Stimulated activated CD8-positive, alpha-beta memory T cell treated with anti-CD3 and anti-CD28 coated beads, Interleukin-4, amount 100 ng/mL, for 1 hour (primary cell): ENCODE results near the gene CACNG5.
"Not testable (repeated sequence)": the region's sequence is repeated elsewhere in the genome, so short reads cannot be mapped to it uniquely, and the experiment has no call there.

ENCODE experiments used
- DNase-seq, 2 donors: peaks; one replicate each; pipeline ENCODE4 v3.0.0-alpha.2; 2020; ENCODE audit warnings: low read depth in 2 of 2, low spot score in 1 of 2

CACNG5 gene

DNA sequence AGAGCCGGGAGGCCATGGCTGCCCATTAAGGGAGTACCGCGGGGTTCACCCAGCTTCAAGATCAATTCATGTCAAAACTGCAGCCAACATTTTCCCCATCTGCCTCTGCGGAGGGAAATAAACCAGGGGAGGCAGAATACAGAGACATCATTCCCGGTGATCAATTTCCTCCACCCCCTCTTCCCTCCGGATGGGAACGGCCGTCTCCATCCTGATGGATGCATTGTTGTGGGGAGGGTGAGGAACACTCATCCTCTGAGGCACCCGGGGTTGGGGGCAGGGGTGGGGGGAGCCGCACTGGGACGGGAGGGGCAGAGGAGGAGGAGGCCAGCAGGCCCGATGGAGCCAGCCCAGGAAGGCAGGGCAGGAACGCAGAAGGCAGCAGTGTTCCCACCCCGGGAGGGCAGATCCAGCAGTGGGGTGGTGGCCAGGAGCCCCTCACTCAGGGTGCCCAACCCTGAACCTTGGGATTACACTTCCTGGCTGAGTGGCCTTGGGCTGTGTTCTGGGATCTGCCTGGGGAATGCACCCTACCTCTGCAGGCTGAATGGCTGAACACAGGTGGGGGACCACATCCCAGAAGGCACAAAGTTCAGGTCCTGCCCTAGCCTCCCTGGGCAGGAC, 14.2 kb downstream of the CACNG5 start:
- no peak for DNase-seq

GRCh38 chr17:66849851-66850580, 15.1 kb downstream of the CACNG5 start:
- no peak for DNase-seq

DNA sequence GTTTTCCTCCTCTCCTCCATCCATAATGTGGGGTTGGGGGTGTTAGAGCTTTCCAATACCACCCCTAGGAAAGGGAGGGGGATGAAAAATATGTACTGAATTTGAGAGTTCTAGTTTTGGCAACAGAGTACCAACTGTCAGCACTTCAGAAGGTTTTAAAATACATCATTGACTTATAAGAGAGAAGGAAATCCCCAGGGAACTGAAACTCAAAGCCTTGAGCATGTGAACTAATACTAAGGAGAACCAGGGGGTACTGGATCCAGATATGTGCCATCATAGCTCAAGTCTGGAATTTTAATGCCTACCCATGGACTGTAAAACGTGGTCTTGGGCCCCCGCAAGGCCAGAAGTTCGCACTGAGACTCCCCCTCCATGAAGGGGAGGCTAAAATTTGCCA, 15.8 kb downstream of the CACNG5 start:
- DNase-seq, result no peak

- no peak for DNase-seq
These were observed 20.3 kb downstream of the CACNG5 start for GRCh38 chr17:66855204-66855603.

DNA sequence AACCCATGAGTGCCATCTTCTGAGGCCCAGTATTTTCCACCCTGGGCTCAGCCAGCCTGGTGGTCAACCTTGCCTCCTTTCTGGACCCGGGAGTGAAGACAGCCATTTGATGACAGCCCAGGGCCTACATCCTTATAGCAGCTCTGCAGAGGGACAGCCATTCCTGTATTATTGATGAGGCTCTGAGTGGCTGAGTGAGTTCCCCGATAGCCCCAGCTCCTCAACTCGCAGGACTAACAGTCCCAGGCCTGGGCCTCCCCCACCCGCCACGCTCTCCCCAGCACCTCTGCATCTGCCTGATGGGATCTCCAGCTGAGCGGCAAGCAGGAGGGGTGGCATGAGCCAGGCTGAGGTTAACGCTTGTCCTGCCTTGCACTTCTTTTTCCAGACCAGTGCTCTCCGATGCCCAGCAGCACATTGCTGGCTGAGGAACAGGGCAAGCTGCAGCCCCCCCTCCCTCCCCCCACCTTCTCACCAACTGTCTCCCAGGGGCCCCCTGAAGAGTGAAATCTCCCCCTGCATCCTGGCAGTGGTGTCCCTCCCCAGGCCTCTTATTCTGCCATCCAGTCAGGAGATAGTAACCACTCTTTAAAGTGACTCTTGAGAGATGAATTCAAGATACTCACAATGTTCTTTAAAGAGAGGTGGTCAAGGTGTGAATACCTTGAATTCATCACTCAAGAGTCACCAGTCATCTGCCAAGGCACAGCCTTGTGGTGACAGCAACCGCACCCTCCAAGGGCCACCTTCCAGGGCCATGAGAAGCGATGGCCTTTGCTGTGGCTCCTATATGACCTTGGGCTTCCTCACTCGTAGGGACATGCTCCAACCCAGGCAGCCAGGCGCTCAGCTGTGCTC, 23.5 kb downstream of the CACNG5 start:
- no peak for DNase-seq

DNA sequence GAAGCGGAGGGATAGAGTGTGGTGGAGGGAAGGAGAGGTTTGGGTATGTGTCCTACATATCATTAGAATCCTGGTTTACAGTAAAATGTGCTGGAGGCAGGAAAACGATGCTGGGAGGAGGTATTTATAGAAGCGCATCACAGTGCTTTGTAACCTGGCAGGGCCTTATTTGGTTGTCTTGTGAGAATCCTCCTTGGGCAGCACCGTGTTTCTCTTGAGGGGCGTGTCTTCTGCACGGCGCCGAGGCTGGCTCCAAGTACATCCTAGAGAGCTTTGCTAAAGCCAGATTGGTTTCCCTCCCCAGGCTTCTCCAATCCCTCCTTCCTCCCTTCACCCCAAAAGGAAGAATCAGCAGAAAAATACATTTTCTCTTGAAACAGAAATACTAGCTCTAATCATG, 24.4 kb downstream of the CACNG5 start:
- DNase-seq, result no peak

- no peak for DNase-seq
These were observed 25.3 kb downstream of the CACNG5 start for GRCh38 chr17:66860204-66860603.

- no peak for DNase-seq
These were observed 28.9 kb downstream of the CACNG5 start for GRCh38 chr17:66863820-66864219.

GRCh38 chr17:66865151-66865550, 30.2 kb downstream of the CACNG5 start:
- DNase-seq, result no peak

GRCh38 chr17:66873962-66874361, 39.0 kb downstream of the CACNG5 start:
- no peak for DNase-seq

DNA sequence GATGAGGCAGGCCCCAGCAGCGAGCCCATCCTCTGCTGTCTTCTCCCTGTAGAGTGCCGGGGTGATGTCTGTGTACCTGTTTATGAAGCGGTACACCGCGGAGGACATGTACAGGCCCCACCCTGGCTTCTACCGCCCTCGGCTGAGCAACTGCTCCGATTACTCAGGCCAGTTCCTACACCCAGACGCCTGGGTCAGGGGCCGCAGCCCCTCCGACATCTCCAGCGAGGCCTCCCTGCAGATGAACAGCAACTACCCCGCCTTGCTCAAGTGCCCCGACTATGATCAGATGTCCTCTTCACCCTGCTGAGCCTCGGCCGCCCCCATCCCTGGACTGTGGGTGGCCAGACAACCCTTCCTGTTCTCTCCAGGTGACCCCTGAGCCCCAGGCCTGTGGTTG, 50.0 kb downstream of the CACNG5 start:
- DNase-seq, result no peak

DNA sequence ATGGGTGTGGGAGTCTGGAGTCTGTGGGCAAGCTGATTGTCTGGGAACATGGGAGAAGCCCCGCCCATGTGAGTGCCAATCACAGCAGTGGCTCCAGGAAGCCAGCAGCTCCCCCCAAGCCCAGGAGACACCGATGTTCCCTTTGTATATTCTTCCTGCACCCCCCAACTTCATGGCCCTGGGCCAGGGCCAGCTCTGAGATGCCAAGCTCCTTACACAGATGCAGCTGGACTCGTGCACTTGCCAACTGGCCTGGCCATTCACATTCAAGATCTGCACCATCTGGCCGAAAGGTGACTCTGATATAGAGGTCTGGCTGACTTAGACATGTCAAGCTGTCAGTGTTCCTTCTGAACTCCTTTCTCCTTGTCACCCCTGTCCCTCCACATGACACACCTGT, 50.5 kb downstream of the CACNG5 start:
- DNase-seq, result no peak

- no peak for DNase-seq
These were observed 54.7 kb downstream of the CACNG5 start for GRCh38 chr17:66889480-66890230.

DNA sequence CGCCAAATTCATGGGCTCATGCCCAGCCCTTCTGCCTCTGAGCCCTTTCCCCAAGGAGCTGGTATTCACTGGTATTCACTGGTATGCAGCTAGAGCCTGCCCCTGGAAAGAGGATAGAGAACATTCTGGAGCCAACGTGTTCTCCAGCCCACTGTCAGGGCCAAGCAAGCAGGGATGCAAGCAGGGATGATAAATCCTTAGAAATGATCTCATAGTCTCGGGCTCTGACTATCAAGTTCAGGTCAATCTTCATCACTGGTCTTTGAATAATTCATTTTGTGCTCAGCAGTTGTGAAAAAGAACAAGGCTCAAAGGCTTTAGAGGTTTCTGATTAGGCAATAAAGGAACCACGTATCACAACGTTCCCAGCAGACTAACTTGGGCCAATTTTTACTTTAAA, 57.3 kb downstream of the CACNG5 start:
- DNase-seq, result no peak

DNA sequence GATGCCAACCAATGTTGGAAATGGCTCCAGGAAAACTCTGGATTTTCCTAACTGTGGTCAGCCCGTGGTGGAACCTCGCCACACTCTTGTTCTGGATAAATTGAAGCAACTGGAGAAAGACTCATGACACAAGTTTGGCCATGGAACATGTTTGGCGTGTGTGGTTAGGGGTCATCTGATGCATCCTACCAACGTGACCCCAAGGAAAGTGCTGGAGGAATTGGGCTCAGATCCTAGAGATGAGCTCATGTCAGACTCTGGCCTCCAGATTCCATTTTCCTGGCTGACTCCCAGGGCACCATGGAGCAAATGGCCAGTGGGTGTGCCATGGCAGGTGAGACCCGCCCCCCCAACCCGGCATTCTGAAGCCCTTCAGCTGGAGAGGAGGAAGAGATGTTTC, 58.5 kb downstream of the CACNG5 start:
- DNase-seq, result no peak

GRCh38 chr17:66893863-66894262, 58.9 kb downstream of the CACNG5 start:
- no peak for DNase-seq

DNA sequence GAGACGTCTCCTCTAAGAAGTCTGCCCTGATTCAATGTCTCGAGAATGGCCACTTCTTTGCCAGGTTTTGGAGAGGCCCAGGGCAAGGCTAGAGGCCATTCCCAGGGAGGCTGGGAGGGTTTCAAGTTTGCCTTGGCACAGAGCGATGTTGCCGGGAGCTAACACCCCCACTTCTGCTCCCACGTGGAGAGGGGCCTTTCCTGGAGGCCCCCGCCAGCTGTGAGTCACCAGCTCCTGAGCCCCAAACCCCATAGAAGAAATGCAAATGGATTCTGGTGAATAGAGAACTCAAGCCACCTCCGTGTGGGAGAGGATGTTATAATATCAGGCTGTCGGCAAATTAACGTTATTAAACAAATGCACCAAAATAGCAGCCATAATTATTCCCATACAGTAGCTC, 62.2 kb downstream of the CACNG5 start:
- DNase-seq, result no peak

GRCh38 chr17:66898536-66898935, 63.6 kb downstream of the CACNG5 start:
- no peak for DNase-seq

GRCh38 chr17:66900126-66901010, 65.5 kb downstream of the CACNG5 start:
- DNase-seq, result no peak

DNA sequence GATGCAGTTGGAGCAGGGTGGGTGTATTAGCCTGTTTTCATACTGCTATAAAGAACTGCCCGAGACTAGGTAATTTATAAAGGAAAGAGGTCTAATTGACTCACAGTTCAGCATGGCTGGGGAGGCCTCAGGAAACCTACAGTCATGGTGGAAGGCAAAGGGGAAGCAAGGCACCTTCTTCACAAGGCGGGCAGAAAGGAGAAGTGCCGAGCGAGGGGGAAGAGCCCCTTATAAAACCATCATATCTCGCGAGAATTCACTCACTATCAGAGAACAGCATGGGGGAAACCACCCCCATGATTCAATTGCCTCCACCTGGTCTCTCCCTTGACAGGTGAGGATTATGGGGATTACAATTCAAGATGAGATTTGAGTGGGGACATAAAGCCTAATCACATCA, 68.4 kb downstream of the CACNG5 start:
- not testable (repeated sequence) for DNase-seq
